ENCODE data around the gene ZNF236. TPM values are rescaled to one million over a fixed set of nuclear protein-coding genes. Genes with fewer than 3 reads are reported as not detected.
A peak's percentile ranks its signal among the peaks of the same experiment; 100 is the strongest.

The ZNF236 gene
- total and polyA plus RNA-seq, 2 donors (not counting 1 experiment from before 2014, with no cell fraction given): 2.9 to 8.4 TPM

DNA sequence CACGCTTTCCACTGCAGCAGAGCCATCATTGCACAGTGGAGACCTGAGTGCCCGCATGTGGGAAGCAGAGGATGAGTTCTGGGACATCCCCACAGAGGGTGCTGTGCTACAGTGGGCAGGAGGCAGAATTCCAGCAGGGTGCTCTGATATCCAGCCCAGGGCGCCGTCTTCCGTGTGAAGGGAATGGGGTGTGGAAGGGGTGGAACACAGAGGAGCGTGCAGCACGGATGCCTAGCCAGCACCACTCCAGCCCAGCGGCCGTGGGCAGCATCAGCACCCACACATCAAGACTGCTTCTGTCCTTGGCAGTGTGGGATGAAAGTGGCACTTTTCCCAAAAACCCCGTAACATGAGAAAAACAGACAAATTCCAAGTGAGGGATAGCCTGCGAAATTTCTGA is 134.3 kb downstream of the ZNF236 start:
- H3K27me3 ChIP-seq (ENCODE audit: control insufficient read depth, insufficient read depth, low read length): no peaks in the 10 kb centered on the region
- TF ChIP-seq, protein P1, sequence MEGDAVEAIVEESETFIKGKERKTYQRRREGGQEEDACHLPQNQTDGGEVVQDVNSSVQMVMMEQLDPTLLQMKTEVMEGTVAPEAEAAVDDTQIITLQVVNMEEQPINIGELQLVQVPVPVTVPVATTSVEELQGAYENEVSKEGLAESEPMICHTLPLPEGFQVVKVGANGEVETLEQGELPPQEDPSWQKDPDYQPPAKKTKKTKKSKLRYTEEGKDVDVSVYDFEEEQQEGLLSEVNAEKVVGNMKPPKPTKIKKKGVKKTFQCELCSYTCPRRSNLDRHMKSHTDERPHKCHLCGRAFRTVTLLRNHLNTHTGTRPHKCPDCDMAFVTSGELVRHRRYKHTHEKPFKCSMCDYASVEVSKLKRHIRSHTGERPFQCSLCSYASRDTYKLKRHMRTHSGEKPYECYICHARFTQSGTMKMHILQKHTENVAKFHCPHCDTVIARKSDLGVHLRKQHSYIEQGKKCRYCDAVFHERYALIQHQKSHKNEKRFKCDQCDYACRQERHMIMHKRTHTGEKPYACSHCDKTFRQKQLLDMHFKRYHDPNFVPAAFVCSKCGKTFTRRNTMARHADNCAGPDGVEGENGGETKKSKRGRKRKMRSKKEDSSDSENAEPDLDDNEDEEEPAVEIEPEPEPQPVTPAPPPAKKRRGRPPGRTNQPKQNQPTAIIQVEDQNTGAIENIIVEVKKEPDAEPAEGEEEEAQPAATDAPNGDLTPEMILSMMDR (conservative IDR thresholded peaks at IDR 0.05 in 1 of 2, IDR thresholded peaks at IDR 0.05 in 1 of 2; ENCODE audit: low read depth in 1 of 2, low read length in 2 of 2): no peak
- TF ChIP-seq EZH2 (IDR thresholded peaks at IDR 0.05; ENCODE audit: low read length, missing control alignments): no peak
- H3K36me3 ChIP-seq (ENCODE audit: control insufficient read depth, insufficient read depth, low read length): peaks cover 4% of the 10 kb centered on the region
- H2AFZ ChIP-seq (ENCODE audit: low read length): no peak overlapping the region
- H3K4me2 ChIP-seq (ENCODE audit: extremely low read depth, insufficient read depth, low read length): no peak overlapping the region
- no peaks in the 10 kb centered on the region for H3K79me2 ChIP-seq (ENCODE audit: control insufficient read depth, insufficient read depth, low read length)
- no peak overlapping the region for H3K4me3 ChIP-seq (replicated peaks in 1 of 4; ENCODE audit: control extremely low read depth in 1 of 4, insufficient read depth in 1 of 4, low read depth in 3 of 4, low read length in 4 of 4)
- no peak overlapping the region for H3K27ac ChIP-seq (ENCODE audit: insufficient read depth, low read length)
- no peaks in the 10 kb centered on the region for H3K4me1 ChIP-seq (ENCODE audit: control insufficient read depth, extremely low read depth, insufficient read depth, low read length)
- H3K9ac ChIP-seq (ENCODE audit: insufficient read depth, low read length): no peak overlapping the region
- H3K9me3 ChIP-seq (ENCODE audit: control insufficient read depth, insufficient read depth, low read depth, low read length): no peaks in the 10 kb centered on the region
- no peak for DNase-seq (ENCODE audit: low read depth in 2 of 2)
- no peaks in the 10 kb centered on the region for H4K20me1 ChIP-seq (ENCODE audit: control insufficient read depth, extremely low read depth, insufficient read depth, low read length)

DNA sequence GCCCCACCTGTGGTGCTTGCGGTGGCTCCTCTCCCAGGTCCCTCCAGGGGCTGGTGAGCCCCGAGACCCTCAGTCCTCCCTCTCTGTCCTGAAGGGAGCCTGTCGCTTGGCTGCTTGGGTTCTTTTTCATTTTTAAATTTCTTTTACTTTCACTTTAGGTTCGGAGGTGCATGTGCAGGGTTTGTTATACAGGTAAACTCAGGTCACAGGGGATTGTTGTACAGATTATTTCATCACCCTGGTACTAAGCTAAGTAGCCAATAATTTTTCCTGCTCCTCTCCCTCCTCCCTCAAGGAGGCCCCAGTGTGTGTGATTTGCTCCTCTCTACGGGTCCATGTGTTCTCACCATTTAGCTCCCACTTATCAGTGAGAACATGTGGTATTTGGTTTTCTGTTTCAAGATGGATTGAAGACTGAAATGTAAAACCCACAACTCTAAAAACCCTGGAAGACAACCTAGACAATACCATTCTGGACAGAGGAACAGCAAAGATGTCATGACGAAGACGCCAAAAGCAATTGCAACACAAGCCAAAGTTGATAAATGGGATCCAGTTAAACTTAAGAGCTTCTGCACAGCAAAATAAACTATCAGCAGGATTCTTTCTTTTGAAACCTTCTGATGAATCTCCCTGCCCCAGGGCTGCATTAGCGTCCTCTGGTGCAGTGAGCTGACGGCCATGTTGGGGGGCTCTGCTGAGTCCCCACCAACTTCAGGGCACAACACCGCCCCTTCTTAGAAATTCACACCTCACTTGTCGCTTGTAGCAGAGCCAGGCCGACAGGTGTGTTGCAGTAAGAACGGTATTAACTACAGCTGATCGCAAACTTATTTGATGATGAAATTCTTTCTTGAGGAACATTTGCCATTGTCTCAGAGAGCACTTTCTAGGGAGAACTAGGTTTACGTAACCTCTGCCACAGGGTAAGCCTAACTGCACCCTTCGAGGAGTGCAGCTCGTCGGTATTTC is 135.3 kb downstream of the ZNF236 start:
- no peaks in the 10 kb centered on the region for H3K4me1 ChIP-seq (ENCODE audit: control insufficient read depth, extremely low read depth, insufficient read depth, low read length)
- no peak overlapping the region for H2AFZ ChIP-seq (ENCODE audit: low read length)
- no peak overlapping the region for H3K4me2 ChIP-seq (ENCODE audit: extremely low read depth, insufficient read depth, low read length)
- H3K4me3 ChIP-seq (replicated peaks in 1 of 4; ENCODE audit: control extremely low read depth in 1 of 4, insufficient read depth in 1 of 4, low read depth in 3 of 4, low read length in 4 of 4): no peak overlapping the region
- peak in 1 of 2 donors; percentile 28 for DNase-seq (ENCODE audit: low read depth in 2 of 2)
- no peak overlapping the region for H3K27ac ChIP-seq (ENCODE audit: insufficient read depth, low read length)
- H3K9ac ChIP-seq (ENCODE audit: insufficient read depth, low read length): no peak overlapping the region
- H3K9me3 ChIP-seq (ENCODE audit: control insufficient read depth, insufficient read depth, low read depth, low read length): no peaks in the 10 kb centered on the region
- H3K79me2 ChIP-seq (ENCODE audit: control insufficient read depth, insufficient read depth, low read length): no peaks in the 10 kb centered on the region
- no peak for TF ChIP-seq EZH2 (IDR thresholded peaks at IDR 0.05; ENCODE audit: low read length, missing control alignments)
- TF ChIP-seq, protein P1 (conservative IDR thresholded peaks at IDR 0.05 in 1 of 2, IDR thresholded peaks at IDR 0.05 in 1 of 2; ENCODE audit: low read depth in 1 of 2, low read length in 2 of 2): no peak
- no peaks in the 10 kb centered on the region for H4K20me1 ChIP-seq (ENCODE audit: control insufficient read depth, extremely low read depth, insufficient read depth, low read length)
- H3K36me3 ChIP-seq (ENCODE audit: control insufficient read depth, insufficient read depth, low read length): peaks cover 4% of the 10 kb centered on the region
- H3K27me3 ChIP-seq (ENCODE audit: control insufficient read depth, insufficient read depth, low read length): no peaks in the 10 kb centered on the region

DNA sequence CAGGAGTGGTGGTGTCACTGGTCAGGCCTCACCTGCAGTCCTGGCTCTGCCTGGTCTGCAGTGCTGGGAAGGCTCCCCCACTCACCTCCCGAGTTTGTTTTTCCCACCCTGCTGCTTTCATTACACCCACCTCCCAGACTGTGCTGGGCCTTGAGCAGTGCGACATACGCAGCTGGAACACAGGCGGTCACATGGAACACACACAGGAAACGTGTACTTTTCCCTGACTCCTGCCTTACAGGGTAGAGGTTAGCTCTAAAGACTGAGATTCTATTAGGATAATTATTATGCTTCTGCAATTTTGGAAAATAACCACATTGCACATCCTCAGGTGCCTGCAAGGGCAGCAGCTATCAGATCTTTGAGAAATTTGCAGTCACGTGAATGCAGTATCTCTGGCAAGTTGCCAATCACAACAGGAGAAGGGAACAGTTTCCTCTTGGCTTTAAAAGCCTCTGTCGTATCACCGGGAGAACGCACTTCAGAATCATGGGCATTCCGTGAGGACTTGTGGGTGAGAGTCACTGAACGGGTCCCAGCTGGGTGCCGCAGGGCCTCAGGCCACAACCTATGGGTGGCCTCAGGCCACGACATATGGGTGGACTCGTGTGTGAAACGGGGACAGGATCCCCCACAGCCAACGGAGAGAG is 136.5 kb downstream of the ZNF236 start:
- no peak overlapping the region for H3K4me3 ChIP-seq (replicated peaks in 1 of 4; ENCODE audit: control extremely low read depth in 1 of 4, insufficient read depth in 1 of 4, low read depth in 3 of 4, low read length in 4 of 4)
- DNase-seq (ENCODE audit: low read depth in 2 of 2): peak in 1 of 2 donors; percentile 10

More for the DNA sequence above, 136.5 kb downstream of the ZNF236 start:
- Histone ChIP-seq H3K9me3 (ENCODE audit: control insufficient read depth, insufficient read depth, low read depth, low read length) (no peaks in the 10 kb centered on the region), H3K4me1 (ENCODE audit: control insufficient read depth, extremely low read depth, insufficient read depth, low read length) (no peaks in the 10 kb centered on the region), H3K36me3 (ENCODE audit: control insufficient read depth, insufficient read depth, low read length) (peaks cover 4% of the 10 kb centered on the region), H3K27ac (ENCODE audit: insufficient read depth, low read length) (no peak overlapping the region), H3K4me2 (ENCODE audit: extremely low read depth, insufficient read depth, low read length) (no peak overlapping the region), H4K20me1 (ENCODE audit: control insufficient read depth, extremely low read depth, insufficient read depth, low read length) (no peaks in the 10 kb centered on the region), H3K9ac (ENCODE audit: insufficient read depth, low read length) (no peak overlapping the region), H3K79me2 (ENCODE audit: control insufficient read depth, insufficient read depth, low read length) (no peaks in the 10 kb centered on the region), H2AFZ (ENCODE audit: low read length) (no peak overlapping the region), H3K27me3 (ENCODE audit: control insufficient read depth, insufficient read depth, low read length) (no peaks in the 10 kb centered on the region)
- no peak for TF ChIP-seq EZH2 (IDR thresholded peaks at IDR 0.05; ENCODE audit: low read length, missing control alignments)
- TF ChIP-seq, protein P1 (conservative IDR thresholded peaks at IDR 0.05 in 1 of 2, IDR thresholded peaks at IDR 0.05 in 1 of 2; ENCODE audit: low read depth in 1 of 2, low read length in 2 of 2): no peak

All from fibroblast of lung (primary cell).